Psoas muscle (tissue), 8 donors: ENCODE measurements around the gene SREBF1. TPM values are rescaled to one million over a fixed set of nuclear protein-coding genes. Genes with fewer than 3 reads are reported as not detected.

ENCODE experiments used
- ATAC-seq, 4 donors: fragments of 200-7000 bp; cut with Tn5 transposase; one replicate each; pipeline ENCODE4 v1.9.1; 2020; ENCODE audit warnings: moderate library complexity in 3 of 4, mild to moderate bottlenecking in 2 of 4
- DNase-seq, 2 donors: peaks; one replicate each; pipeline ENCODE4 v3.0.0-alpha.2; 2020
- H3K27ac ChIP-seq: fragments of 200-600 bp; one replicate; pipeline ENCODE4 v1.8.0; 2022
- H3K27me3 ChIP-seq, 3 donors: fragments of 200-600 bp in 1 of 3; one replicate each; pipeline versions ENCODE4 v1.6.1 to v1.8.0; 2013 to 2022; ENCODE audit warnings: low read length in 2 of 3, mild to moderate bottlenecking in 2 of 3, moderate library complexity in 1 of 3; ENCODE audit not compliant: insufficient read depth in 3 of 3
- H3K36me3 ChIP-seq, 2 donors: fragments of 200-600 bp in 1 of 2; one replicate each; pipeline versions ENCODE4 v1.6.1 to v1.8.0; 2013 to 2022; ENCODE audit warnings: low read depth in 1 of 2, mild to moderate bottlenecking in 1 of 2, moderate library complexity in 1 of 2; ENCODE audit not compliant: insufficient read depth in 1 of 2
- H3K4me1 ChIP-seq: fragments of 200-600 bp; one replicate; pipeline ENCODE4 v1.8.0; 2022
- H3K4me3 ChIP-seq: fragments of 200-600 bp; one replicate; pipeline ENCODE4 v1.8.0; 2022; ENCODE audit warnings: mild to moderate bottlenecking
- H3K9me3 ChIP-seq: fragments of 200-600 bp; one replicate; pipeline ENCODE4 v1.8.0; 2022
- WGBS, 3 donors: extraction: QIAGEN DNeasy Blood & Tissue Kit; methylation state at CpG; one replicate each; pipeline versions ENCODE4 v1.1.6 to v1.1.7; 2013; 5-methylcytosine and 5-hydroxymethylcytosine counted together
- intact Hi-C, 2 donors: fragments of 100-400 bp; cut with DNase I; formaldehyde crosslinking; loops; one replicate each; pipeline versions ENCODE4 v1.11.0 to v1.14.2; 2022
- polyA plus RNA-seq, 3 donors: library from polyadenylated mRNA; stranded (reverse); fragments of 200-250 nt; gene quantifications; one replicate each; pipeline ENCODE4 v1.2.3, GENCODE V29; 2013
- total RNA-seq, 4 donors: library from RNA; stranded (reverse); fragmentation: NEBNext Ultra II Directional in 2 of 4; extraction: Animal tissue kit (Norgen Biotek cat#: 25700) in 2 of 4; gene quantifications; one replicate each; pipeline versions ENCODE4 v1.2.1 to v1.2.4, GENCODE V29; 2021 to 2023
- TF ChIP-seq, protein P1 (sequence below): fragments of 200-600 bp; IDR thresholded peaks from one replicate; pipeline ENCODE4 v1.8.0; 2022; ENCODE audit warnings: antibody characterized with exemption
- donor health status: healthy with polysubstance abuse.
- donor health status: DM: no; HTN: no; CAD: no; lungs with moderate emphysema.
- donor health status: Bipolar disorder and iron deficiency.
- donor health status: healthy.
- donor health status: DM: yes; HTN: yes; CAD: no.
- donor health status: DM: no; HTN: no; CAD: no.
- donor health status: DM: no; HTN: no; CAD: no.
- donor health status: DM: yes; HTN: yes; CAD: no.

SREBF1 gene
- total and polyA plus RNA-seq, 7 donors = 6.2 to 43.0 (median 19.2) TPM

GRCh38 chr17:17765359-17766076 is 71.3 kb downstream of the SREBF1 start:
- TF ChIP-seq, protein P1, sequence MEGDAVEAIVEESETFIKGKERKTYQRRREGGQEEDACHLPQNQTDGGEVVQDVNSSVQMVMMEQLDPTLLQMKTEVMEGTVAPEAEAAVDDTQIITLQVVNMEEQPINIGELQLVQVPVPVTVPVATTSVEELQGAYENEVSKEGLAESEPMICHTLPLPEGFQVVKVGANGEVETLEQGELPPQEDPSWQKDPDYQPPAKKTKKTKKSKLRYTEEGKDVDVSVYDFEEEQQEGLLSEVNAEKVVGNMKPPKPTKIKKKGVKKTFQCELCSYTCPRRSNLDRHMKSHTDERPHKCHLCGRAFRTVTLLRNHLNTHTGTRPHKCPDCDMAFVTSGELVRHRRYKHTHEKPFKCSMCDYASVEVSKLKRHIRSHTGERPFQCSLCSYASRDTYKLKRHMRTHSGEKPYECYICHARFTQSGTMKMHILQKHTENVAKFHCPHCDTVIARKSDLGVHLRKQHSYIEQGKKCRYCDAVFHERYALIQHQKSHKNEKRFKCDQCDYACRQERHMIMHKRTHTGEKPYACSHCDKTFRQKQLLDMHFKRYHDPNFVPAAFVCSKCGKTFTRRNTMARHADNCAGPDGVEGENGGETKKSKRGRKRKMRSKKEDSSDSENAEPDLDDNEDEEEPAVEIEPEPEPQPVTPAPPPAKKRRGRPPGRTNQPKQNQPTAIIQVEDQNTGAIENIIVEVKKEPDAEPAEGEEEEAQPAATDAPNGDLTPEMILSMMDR = no peak
- Histone ChIP-seq H3K4me1 (peaks cover 56% of the 10 kb centered on the region), H3K27ac (no peak overlapping the region), H3K36me3 (no peaks in the 10 kb centered on the region), H3K27me3 (no peaks in the 10 kb centered on the region), H3K4me3 (no peak overlapping the region), H3K9me3 (no peaks in the 10 kb centered on the region)
- WGBS, 3 donors = 76 to 84% (median 77%) methylated on average over 14 of the region's 14 CpGs
- no peak for ATAC-seq
- no peak for DNase-seq
- intact Hi-C loops = no loop called here

DNA sequence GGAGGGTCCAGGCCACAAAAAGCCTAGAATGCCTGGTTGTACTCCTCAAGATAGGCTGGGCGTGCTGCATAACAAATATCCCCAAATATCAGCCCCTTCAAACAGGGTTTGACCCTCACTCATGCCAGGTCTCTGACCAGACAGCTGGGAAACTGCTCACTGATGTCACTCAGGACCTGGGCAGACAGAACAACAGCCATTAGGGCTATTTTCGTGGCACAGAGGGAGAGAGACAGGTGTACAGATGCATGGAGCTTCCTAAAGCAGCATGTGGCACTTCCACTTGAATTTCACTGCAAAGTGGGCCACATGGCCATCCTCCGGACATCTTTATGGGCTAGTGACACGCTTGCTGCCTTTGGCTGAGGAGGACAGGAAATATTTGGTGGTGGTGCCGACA is 73.1 kb downstream of the SREBF1 start:
- no peak for DNase-seq
- intact Hi-C loops = no loop called here
- no peaks in the 10 kb centered on the region for H3K27me3 ChIP-seq
- WGBS, 3 donors = 57 to 76% (median 60%) methylated on average over 5 of the region's 5 CpGs
- no peak overlapping the region for H3K4me3 ChIP-seq
- no peaks in the 10 kb centered on the region for H3K9me3 ChIP-seq
- peaks cover 38% of the 10 kb centered on the region for H3K4me1 ChIP-seq
- TF ChIP-seq, protein P1 = no peak
- peak in 1 of 4 donors; percentile 57 for ATAC-seq
- H3K27ac ChIP-seq = peak overlapping the region; percentile 55
- H3K36me3 ChIP-seq = no peaks in the 10 kb centered on the region

DNA sequence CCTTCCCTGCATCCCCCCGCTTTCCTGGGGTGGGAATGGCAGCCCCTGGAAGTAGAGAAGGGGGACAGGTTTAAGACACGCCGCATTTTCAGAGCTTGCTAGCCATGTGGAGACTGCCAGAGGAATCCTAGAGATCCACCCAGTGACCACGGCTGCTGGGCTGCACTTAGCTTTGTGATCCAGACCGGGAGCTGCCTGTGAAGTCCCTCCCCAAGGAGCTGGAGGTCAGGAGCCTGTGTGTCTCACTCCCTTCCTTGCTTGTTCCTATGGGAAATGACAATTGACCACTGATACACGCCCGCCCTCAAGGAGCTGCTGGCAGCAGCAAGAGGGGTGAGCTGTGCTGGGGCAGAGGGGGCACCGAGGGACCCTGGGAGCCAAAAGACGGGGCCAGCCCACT is 73.7 kb downstream of the SREBF1 start:
- WGBS, 3 donors = 66 to 71% (median 70%) methylated on average over 9 of the region's 9 CpGs
- intact Hi-C loops = no loop called here
- H3K9me3 ChIP-seq = no peaks in the 10 kb centered on the region
- H3K36me3 ChIP-seq = no peaks in the 10 kb centered on the region
- ATAC-seq = no peak
- H3K4me3 ChIP-seq = no peak overlapping the region
- no peak for DNase-seq
- H3K4me1 ChIP-seq = peaks cover 32% of the 10 kb centered on the region
- H3K27me3 ChIP-seq = no peaks in the 10 kb centered on the region
- TF ChIP-seq, protein P1 = no peak
- H3K27ac ChIP-seq = peak overlapping the region; percentile 55

DNA sequence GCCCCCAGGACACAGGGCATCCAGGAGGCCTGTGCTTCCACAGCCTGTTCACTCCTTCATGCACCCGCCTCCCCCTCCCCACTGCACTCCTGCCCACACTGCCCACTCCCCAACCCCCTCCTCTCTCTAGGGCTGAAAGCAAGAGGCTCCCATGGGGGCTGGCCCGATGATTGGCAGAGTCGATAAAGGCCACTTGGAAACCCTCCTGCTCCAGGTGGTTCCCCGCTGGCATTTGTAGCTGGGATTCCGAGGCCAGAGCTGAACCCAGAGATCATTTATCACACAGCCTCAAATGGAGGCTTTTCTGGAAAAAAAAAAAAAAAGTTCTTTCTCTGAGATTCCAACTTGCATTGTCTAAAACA is 74.1 kb downstream of the SREBF1 start:
- no peak for DNase-seq

More for the DNA sequence above, 74.1 kb downstream of the SREBF1 start:
- H3K4me3 ChIP-seq = no peak overlapping the region
- no peak for ATAC-seq
- no peaks in the 10 kb centered on the region for H3K36me3 ChIP-seq
- intact Hi-C loops = no loop called here
- H3K4me1 ChIP-seq = peaks cover 28% of the 10 kb centered on the region
- no peaks in the 10 kb centered on the region for H3K9me3 ChIP-seq
- TF ChIP-seq, protein P1 = no peak
- WGBS, 3 donors = 36 to 51% (median 38%) methylated on average over 5 of the region's 5 CpGs
- no peak overlapping the region for H3K27ac ChIP-seq
- H3K27me3 ChIP-seq = no peaks in the 10 kb centered on the region

Other genes starting within 250 kb of the SREBF1 start
- gene PEMT, start 245.3 kb downstream of the SREBF1 start, total RNA-seq = 10 to 100 TPM; 15.9 to 28.1 (median 21.7) TPM
- 10 to 100 TPM; 24.1 to 79.0 (median 35.7) TPM for gene PEMT, start 245.3 kb downstream of the SREBF1 start, polyA plus RNA-seq
- 1 to 10 TPM; 6.8 to 7.9 (median 7.2) TPM for gene RAI1, start 155.5 kb downstream of the SREBF1 start, total RNA-seq
- gene RAI1, start 155.5 kb downstream of the SREBF1 start, polyA plus RNA-seq = 1 to 10 TPM; 4.0 to 9.0 (median 6.6) TPM
- gene TOM1L2, start 135.4 kb upstream of the SREBF1 start, total RNA-seq = 10 to 100 TPM; 72.0 to 89.8 (median 87.2) TPM
- 10 to 100 TPM; 13.3 to 48.4 (median 27.6) TPM for gene TOM1L2, start 135.4 kb upstream of the SREBF1 start, polyA plus RNA-seq
- 1 to 10 TPM in 1 of 4 donors, under 1 TPM in 3; 0.39 to 1.8 (median 0.73) TPM for gene DRC3, start 135.9 kb upstream of the SREBF1 start, total RNA-seq
- 1 to 10 TPM in 1 of 3 donors, under 1 TPM in 2; 0.61 to 1.6 (median 0.69) TPM for gene DRC3, start 135.9 kb upstream of the SREBF1 start, polyA plus RNA-seq
- gene ATPAF2, start 202.2 kb upstream of the SREBF1 start, total RNA-seq = 10 to 100 TPM; 23.9 to 39.7 (median 30.4) TPM
- gene ATPAF2, start 202.2 kb upstream of the SREBF1 start, polyA plus RNA-seq = 10 to 100 TPM; 16.5 to 34.9 (median 23.0) TPM
- gene GID4, start 202.4 kb upstream of the SREBF1 start, total RNA-seq = 10 to 100 TPM; 22.4 to 39.6 (median 38.5) TPM
- gene GID4, start 202.4 kb upstream of the SREBF1 start, polyA plus RNA-seq = 10 to 100 TPM; 10.8 to 55.2 (median 20.0) TPM